IMR-90 (cell line): ENCODE results near the gene MAML3. TPM values are rescaled to one million over a fixed set of nuclear protein-coding genes. Genes with fewer than 3 reads are reported as not detected.

Source experiments
- polyA plus RNA-seq, 3 experiments: library from polyadenylated mRNA; depleted of rRNA; stranded (reverse); fragments of >200 nt; gene quantifications; 2 replicates each; pipeline ENCODE4 v1.2.3, GENCODE V29; 2012; ENCODE audit warnings: low replicate concordance in 1 of 3
- total RNA-seq: library from RNA; depleted of rRNA; stranded (reverse); fragments of >200 nt; gene quantifications from 2 replicates; pipeline ENCODE4 v1.2.3, GENCODE V29; 2012
- TF ChIP-seq, protein P1 (sequence below): fragments of 150-350 bp; IDR thresholded peaks from 2 replicates; pipeline ENCODE4 v1.6.1; 2017; ENCODE audit warnings: mild to moderate bottlenecking, antibody characterized with exemption, low read length, low read depth

MAML3 gene
- total and polyA plus RNA-seq, 2 of the 4 experiments (the other 2 are of a cell fraction): 0.90 to 1.7 TPM

DNA sequence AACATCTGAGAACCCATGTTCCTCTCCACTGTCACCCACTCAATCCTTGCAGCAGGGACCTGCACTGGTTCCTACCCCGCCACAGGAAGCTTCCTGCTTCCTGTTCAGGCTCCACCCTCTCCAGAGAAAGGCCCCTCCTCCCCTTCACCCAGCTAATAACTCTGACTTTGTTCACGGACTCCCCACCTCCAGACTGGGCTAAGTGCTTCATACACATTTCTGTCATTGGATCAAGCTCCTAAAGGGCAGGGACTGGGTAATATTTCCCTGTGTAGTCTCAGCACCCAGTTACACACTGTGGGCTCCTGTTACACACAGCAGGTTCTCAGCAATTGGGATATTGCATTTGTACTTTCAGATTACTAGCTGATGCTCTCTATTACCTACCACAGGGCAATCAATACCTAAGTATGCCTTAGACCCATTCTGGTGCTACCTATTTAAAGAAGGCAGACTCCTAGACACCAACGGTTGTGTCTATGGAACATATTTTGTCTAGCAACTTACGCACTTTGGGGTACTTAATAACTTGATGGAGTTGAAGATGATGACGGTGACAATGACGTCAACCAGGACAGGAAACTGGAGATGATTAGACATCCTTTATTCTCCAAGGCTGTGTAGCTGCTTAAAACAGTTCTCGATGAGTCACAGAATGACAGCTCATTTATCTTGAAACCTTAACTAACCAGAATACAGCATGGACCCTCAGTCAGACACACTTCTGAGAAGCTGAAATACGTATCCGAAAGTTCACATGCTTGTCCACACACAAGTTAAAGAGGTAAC lies 58.1 kb downstream of the MAML3 start (continued):
- TF ChIP-seq, protein P1, sequence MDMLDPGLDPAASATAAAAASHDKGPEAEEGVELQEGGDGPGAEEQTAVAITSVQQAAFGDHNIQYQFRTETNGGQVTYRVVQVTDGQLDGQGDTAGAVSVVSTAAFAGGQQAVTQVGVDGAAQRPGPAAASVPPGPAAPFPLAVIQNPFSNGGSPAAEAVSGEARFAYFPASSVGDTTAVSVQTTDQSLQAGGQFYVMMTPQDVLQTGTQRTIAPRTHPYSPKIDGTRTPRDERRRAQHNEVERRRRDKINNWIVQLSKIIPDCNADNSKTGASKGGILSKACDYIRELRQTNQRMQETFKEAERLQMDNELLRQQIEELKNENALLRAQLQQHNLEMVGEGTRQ: no peak
